Right atrium auricular region (tissue), 2 donors: Measurements from ENCODE around the gene STEAP1B. TPM values are rescaled to one million over a fixed set of nuclear protein-coding genes. Genes with fewer than 3 reads are reported as not detected.

ENCODE experiments used
- DNase-seq: peaks from one replicate; pipeline ENCODE4 v3.0.0-alpha.2; 2019; ENCODE audit warnings: low spot score
- H3K27ac ChIP-seq, 2 donors: fragments of 200-600 bp; sonication (generic); 1 replicate in 1 of 2; 2 replicates in 1 of 2; pipeline ENCODE4 v1.5.1; 2016 to 2019
- H3K27me3 ChIP-seq, 2 donors: fragments of 200-600 bp; sonication (generic); one replicate each; pipeline versions ENCODE4 v1.5.1 to v1.6.0; 2017 to 2019
- H3K36me3 ChIP-seq: fragments of 200-600 bp; sonication (generic); one replicate; pipeline ENCODE4 v1.5.1; 2016
- H3K4me1 ChIP-seq, 2 donors: fragments of 200-600 bp; sonication (generic); one replicate each; pipeline versions ENCODE4 v1.5.1 to v1.6.0; 2017 to 2019
- H3K4me3 ChIP-seq, 2 donors: fragments of 200-600 bp; sonication (generic); 1 replicate in 1 of 2; 2 replicates in 1 of 2; pipeline ENCODE4 v1.5.1; 2017 to 2019; ENCODE audit warnings: mild to moderate bottlenecking in 1 of 2, moderate library complexity in 1 of 2
- H3K9me3 ChIP-seq, 2 donors: fragments of 200-600 bp; sonication (generic); one replicate each; pipeline ENCODE4 v1.5.1; 2019
- total RNA-seq, 2 donors: library from RNA; depleted of rRNA; stranded (reverse); fragments of >200 nt; gene quantifications; one replicate each; pipeline ENCODE4 v1.1.0, GENCODE V29; 2016
- TF ChIP-seq, protein P1 (sequence below), 2 donors: fragments of 200-600 bp; sonication (generic); IDR thresholded peaks; one replicate each; pipeline ENCODE4 v1.5.1; 2019; ENCODE audit warnings: antibody characterized with exemption in 2 of 2

The STEAP1B gene
- total RNA-seq, 2 donors from 2014 or later = 0.39 TPM; not detected in 1

DNA sequence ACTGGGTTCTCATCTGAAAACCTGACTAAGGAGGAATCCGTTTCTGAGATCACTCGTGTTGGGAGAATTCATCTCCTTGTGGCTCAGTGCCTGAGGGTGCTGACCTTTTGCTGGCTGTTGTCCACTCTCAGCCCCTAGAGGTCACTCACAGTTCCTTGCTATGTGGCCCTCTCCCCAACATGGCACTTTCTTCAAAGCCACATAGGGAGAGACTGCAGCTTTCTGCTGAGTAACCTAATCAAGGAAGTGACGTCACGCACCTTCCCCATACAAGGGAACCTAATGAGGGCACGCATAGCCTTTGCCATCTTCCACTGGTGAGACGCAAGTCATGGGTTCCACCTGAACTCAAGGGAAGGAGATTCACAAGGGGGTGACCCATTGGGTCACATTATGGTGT, 23.2 kb downstream of the STEAP1B start:
- TF ChIP-seq, protein P1, sequence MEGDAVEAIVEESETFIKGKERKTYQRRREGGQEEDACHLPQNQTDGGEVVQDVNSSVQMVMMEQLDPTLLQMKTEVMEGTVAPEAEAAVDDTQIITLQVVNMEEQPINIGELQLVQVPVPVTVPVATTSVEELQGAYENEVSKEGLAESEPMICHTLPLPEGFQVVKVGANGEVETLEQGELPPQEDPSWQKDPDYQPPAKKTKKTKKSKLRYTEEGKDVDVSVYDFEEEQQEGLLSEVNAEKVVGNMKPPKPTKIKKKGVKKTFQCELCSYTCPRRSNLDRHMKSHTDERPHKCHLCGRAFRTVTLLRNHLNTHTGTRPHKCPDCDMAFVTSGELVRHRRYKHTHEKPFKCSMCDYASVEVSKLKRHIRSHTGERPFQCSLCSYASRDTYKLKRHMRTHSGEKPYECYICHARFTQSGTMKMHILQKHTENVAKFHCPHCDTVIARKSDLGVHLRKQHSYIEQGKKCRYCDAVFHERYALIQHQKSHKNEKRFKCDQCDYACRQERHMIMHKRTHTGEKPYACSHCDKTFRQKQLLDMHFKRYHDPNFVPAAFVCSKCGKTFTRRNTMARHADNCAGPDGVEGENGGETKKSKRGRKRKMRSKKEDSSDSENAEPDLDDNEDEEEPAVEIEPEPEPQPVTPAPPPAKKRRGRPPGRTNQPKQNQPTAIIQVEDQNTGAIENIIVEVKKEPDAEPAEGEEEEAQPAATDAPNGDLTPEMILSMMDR (IDR thresholded peaks at IDR 0.05) = no peak
- no peaks in the 10 kb centered on the region for H3K36me3 ChIP-seq
- H3K4me3 ChIP-seq = no peak overlapping the region
- no peaks in the 10 kb centered on the region for H3K4me1 ChIP-seq
- H3K27me3 ChIP-seq = no peaks in the 10 kb centered on the region
- no peak for DNase-seq
- no peak overlapping the region for H3K27ac ChIP-seq
- no peaks in the 10 kb centered on the region for H3K9me3 ChIP-seq

DNA sequence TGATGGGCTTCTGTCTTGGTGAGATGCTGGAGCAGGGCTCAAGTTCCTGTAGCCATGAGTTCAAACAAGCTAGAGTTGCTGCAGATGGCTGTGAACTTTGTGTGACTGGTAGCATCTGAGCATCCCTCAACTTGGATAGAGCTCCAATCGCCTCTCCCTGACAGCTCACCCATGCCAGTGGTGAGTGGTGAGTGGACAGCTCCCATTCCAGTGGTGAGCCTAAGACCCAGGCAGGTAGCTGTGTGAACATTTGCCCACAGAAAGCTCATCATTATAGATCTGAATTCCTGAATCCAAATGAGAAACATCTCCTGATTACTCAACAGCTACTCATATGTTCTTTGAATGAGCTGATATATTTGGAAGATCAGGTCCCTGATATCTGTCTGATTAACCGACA, 25.3 kb downstream of the STEAP1B start:
- Histone ChIP-seq H3K9me3 (no peaks in the 10 kb centered on the region), H3K4me1 (no peaks in the 10 kb centered on the region), H3K27me3 (no peaks in the 10 kb centered on the region), H3K27ac (no peak overlapping the region), H3K36me3 (no peaks in the 10 kb centered on the region), H3K4me3 (no peak overlapping the region)
- TF ChIP-seq, protein P1 (IDR thresholded peaks at IDR 0.05) = no peak
- no peak for DNase-seq

DNA sequence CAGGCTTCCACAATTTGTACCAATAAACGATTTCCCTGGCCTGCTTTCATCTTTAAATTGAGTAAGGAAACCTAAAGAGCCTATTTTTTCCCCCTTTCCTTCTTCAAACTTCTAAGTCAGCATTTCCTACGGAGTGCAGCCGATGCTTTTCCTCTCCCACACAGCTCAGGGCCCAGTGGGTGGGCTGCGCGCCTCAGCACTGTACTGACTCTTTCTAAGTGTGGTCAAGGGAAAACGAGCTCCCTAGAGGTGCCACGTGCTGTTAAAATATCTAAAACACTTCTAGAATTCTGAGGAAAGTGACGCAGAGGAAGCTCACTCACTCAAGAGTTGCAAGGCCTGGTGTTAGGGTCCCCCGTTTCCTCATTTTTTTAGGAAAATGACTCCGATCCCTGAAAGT, 29.0 kb downstream of the STEAP1B start:
- H3K36me3 ChIP-seq = no peaks in the 10 kb centered on the region
- H3K27me3 ChIP-seq = no peaks in the 10 kb centered on the region
- no peak overlapping the region for H3K27ac ChIP-seq
- no peak overlapping the region for H3K4me3 ChIP-seq
- TF ChIP-seq, protein P1 (IDR thresholded peaks at IDR 0.05) = no peak
- no peaks in the 10 kb centered on the region for H3K9me3 ChIP-seq
- no peak for DNase-seq
- no peaks in the 10 kb centered on the region for H3K4me1 ChIP-seq

DNA sequence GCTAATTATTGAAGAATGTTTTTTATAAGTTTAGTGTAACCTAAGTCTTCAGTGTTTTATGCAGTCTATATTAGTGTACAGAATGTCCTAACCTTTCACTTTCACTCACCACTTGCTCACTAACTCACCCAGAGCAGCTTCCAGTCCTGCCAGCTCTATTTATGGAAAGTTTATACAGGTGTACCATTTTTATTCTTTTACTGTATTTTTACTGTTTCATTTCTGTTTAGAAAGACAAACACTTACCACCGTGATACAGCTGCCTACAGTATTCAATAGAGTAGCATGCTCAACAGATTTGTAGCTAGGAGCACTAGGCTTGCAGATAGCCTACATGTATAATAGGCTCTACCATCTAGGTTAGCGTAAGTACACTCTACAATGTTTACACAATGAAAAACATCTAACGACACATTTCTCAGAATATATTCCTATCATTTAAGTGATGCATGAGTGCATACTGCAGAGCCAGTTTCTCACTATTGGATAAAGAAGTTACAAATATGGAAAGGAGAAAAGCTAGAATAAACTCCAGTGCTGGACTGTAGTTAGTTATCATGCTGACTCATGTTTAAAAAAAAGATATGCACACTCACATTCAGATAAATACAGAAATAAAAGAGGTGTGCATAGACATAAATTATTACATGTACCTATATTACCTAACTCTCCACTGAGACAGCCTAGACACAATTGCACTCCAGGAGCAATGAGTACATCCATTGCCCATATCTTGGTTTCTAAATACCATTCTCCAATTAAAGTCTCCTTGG, 30.4 kb downstream of the STEAP1B start:
- no peak overlapping the region for H3K4me3 ChIP-seq
- TF ChIP-seq, protein P1 (IDR thresholded peaks at IDR 0.05) = no peak
- H3K9me3 ChIP-seq = no peaks in the 10 kb centered on the region
- H3K4me1 ChIP-seq = no peaks in the 10 kb centered on the region
- no peaks in the 10 kb centered on the region for H3K27me3 ChIP-seq
- no peak overlapping the region for H3K27ac ChIP-seq
- no peak for DNase-seq
- H3K36me3 ChIP-seq = no peaks in the 10 kb centered on the region

DNA sequence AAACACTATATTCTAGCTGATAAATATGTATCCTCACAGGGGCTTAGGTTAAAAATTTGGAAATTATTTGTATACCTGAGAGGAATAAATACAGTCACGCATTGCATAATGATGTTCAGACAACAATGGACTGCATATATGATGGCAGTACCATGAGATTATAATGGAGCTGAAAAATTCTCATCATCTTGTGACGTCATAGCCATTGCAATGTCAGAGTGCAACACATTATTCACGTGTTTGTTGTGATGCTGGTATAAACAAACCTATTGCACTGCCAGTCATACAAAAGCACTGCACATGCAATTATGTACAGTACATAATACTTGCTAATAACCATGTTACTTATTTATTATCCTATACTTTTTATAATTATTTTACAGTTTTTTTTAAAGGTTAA, 31.4 kb downstream of the STEAP1B start:
- H3K36me3 ChIP-seq = no peaks in the 10 kb centered on the region
- no peaks in the 10 kb centered on the region for H3K4me1 ChIP-seq
- DNase-seq = no peak
- no peak overlapping the region for H3K4me3 ChIP-seq
- H3K27me3 ChIP-seq = no peaks in the 10 kb centered on the region
- TF ChIP-seq, protein P1 (IDR thresholded peaks at IDR 0.05) = no peak
- H3K27ac ChIP-seq = no peak overlapping the region
- no peaks in the 10 kb centered on the region for H3K9me3 ChIP-seq

DNA sequence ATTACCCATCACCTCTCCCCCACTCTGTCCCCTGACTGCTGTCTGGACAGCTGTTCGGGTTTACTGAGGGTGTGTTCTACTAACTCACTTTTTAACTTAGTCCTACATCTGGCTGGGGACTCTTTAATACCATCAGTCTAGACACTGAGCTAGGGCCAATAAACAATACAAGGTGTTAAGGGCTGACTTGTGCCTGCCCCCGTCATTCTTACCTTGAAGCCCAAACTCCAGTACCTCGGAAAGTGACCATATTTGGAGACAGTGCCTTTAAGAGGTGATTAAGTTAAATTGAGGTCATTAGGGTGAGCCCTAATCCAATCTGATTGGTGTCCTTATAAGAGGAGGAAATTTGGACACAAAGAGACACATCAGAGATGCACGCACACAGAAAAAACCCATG, 35.7 kb downstream of the STEAP1B start:
- Histone ChIP-seq H3K4me3 (no peak overlapping the region), H3K36me3 (no peaks in the 10 kb centered on the region), H3K9me3 (no peaks in the 10 kb centered on the region), H3K27me3 (no peaks in the 10 kb centered on the region), H3K27ac (no peak overlapping the region), H3K4me1 (no peaks in the 10 kb centered on the region)
- TF ChIP-seq, protein P1 (IDR thresholded peaks at IDR 0.05) = no peak
- no peak for DNase-seq
